Stimulated activated effector memory CD8-positive, alpha-beta T cell treated with anti-CD3 and anti-CD28 coated beads, Interleukin-12 subunit alpha, Interleukin-12 subunit beta, amount 100 ng/mL, for 72 hours (primary cell): ENCODE results near the gene MEIS1.

Experiments used
- ATAC-seq: fragments of 150-1000 bp; cut with Tn5 transposase; 2 replicates; pipeline ENCODE4 v1.10.0; 2021
- DNase-seq, 2 donors: peaks; one replicate each; pipeline ENCODE4 v3.0.0; 2021 to 2022; ENCODE audit warnings: low spot score in 2 of 2
- H3K27ac Mint-ChIP-seq: one replicate; pipeline ENCODE4 v1.8.0; 2022; ENCODE audit warnings: mild to moderate bottlenecking, mixed read lengths
- H3K36me3 Mint-ChIP-seq: one replicate; pipeline ENCODE4 v1.8.0; 2022; ENCODE audit warnings: mild to moderate bottlenecking, mixed read lengths
- H3K4me1 Mint-ChIP-seq: one replicate; pipeline ENCODE4 v1.8.0; 2022; ENCODE audit warnings: mixed read lengths
- H3K4me3 Mint-ChIP-seq: one replicate; pipeline ENCODE4 v1.8.0; 2022; ENCODE audit warnings: mild to moderate bottlenecking, mixed read lengths
- H3K9me3 Mint-ChIP-seq: one replicate; pipeline ENCODE4 v1.8.0; 2022; ENCODE audit warnings: mixed read lengths

MEIS1 gene

GRCh38 chr2:66541646-66542045 is 106.7 kb downstream of the MEIS1 start:
- Mint-ChIP-seq H3K36me3 (no peaks in the 10 kb centered on the region), H3K4me1 (no peaks in the 10 kb centered on the region), H3K9me3 (peaks cover 7% of the 10 kb centered on the region), H3K4me3 (no peak overlapping the region), H3K27ac (no peak overlapping the region)
- DNase-seq (no peak), ATAC-seq (no peak)

GRCh38 chr2:66543257-66543767 is 108.4 kb downstream of the MEIS1 start:
- Mint-ChIP-seq H3K36me3 (no peaks in the 10 kb centered on the region), H3K27ac (no peak overlapping the region), H3K4me3 (no peak overlapping the region), H3K4me1 (no peaks in the 10 kb centered on the region), H3K9me3 (peaks cover 9% of the 10 kb centered on the region)
- no peak for ATAC-seq
- DNase-seq: no peak

GRCh38 chr2:66544258-66544657 is 109.3 kb downstream of the MEIS1 start:
- Mint-ChIP-seq H3K4me3 (no peak overlapping the region), H3K4me1 (no peaks in the 10 kb centered on the region), H3K27ac (no peak overlapping the region), H3K36me3 (no peaks in the 10 kb centered on the region), H3K9me3 (peaks cover 9% of the 10 kb centered on the region)
- DNase-seq: no peak
- no peak for ATAC-seq

GRCh38 chr2:66545258-66545657 is 110.3 kb downstream of the MEIS1 start:
- peaks cover 9% of the 10 kb centered on the region for H3K9me3 Mint-ChIP-seq
- H3K36me3 Mint-ChIP-seq: no peaks in the 10 kb centered on the region
- no peaks in the 10 kb centered on the region for H3K4me1 Mint-ChIP-seq
- no peak overlapping the region for H3K4me3 Mint-ChIP-seq
- no peak overlapping the region for H3K27ac Mint-ChIP-seq
- ATAC-seq (no peak), DNase-seq (no peak)

GRCh38 chr2:66547118-66547517 is 112.2 kb downstream of the MEIS1 start:
- no peak for ATAC-seq
- H3K4me3 Mint-ChIP-seq: no peak overlapping the region
- H3K27ac Mint-ChIP-seq: no peak overlapping the region
- DNase-seq: no peak
- no peaks in the 10 kb centered on the region for H3K36me3 Mint-ChIP-seq
- peaks cover 9% of the 10 kb centered on the region for H3K9me3 Mint-ChIP-seq
- no peaks in the 10 kb centered on the region for H3K4me1 Mint-ChIP-seq

GRCh38 chr2:66547887-66548286 is 113.0 kb downstream of the MEIS1 start:
- DNase-seq: no peak
- Mint-ChIP-seq H3K4me1 (no peaks in the 10 kb centered on the region), H3K9me3 (peaks cover 8% of the 10 kb centered on the region), H3K36me3 (no peaks in the 10 kb centered on the region), H3K27ac (no peak overlapping the region), H3K4me3 (no peak overlapping the region)
- no peak for ATAC-seq

- Mint-ChIP-seq H3K36me3 (no peaks in the 10 kb centered on the region), H3K27ac (no peak overlapping the region), H3K4me3 (no peak overlapping the region), H3K4me1 (no peaks in the 10 kb centered on the region), H3K9me3 (peaks cover 6% of the 10 kb centered on the region)
- no peak for DNase-seq
- ATAC-seq: no peak
These were observed 113.5 kb downstream of the MEIS1 start for GRCh38 chr2:66548422-66548821.

GRCh38 chr2:66550826-66551225 is 115.9 kb downstream of the MEIS1 start:
- no peak overlapping the region for H3K27ac Mint-ChIP-seq
- no peak for ATAC-seq
- no peak overlapping the region for H3K4me3 Mint-ChIP-seq
- no peaks in the 10 kb centered on the region for H3K4me1 Mint-ChIP-seq
- peaks cover 4% of the 10 kb centered on the region for H3K9me3 Mint-ChIP-seq
- no peaks in the 10 kb centered on the region for H3K36me3 Mint-ChIP-seq
- DNase-seq: no peak

GRCh38 chr2:66553370-66553769 is 118.4 kb downstream of the MEIS1 start:
- H3K9me3 Mint-ChIP-seq: peaks cover 6% of the 10 kb centered on the region
- ATAC-seq: no peak
- no peak overlapping the region for H3K4me3 Mint-ChIP-seq
- H3K4me1 Mint-ChIP-seq: no peaks in the 10 kb centered on the region
- H3K27ac Mint-ChIP-seq: no peak overlapping the region
- no peak for DNase-seq
- no peaks in the 10 kb centered on the region for H3K36me3 Mint-ChIP-seq

GRCh38 chr2:66555091-66555490 is 120.2 kb downstream of the MEIS1 start:
- peaks cover 6% of the 10 kb centered on the region for H3K9me3 Mint-ChIP-seq
- no peak for ATAC-seq
- no peak for DNase-seq
- H3K27ac Mint-ChIP-seq: no peak overlapping the region
- no peaks in the 10 kb centered on the region for H3K36me3 Mint-ChIP-seq
- H3K4me3 Mint-ChIP-seq: no peak overlapping the region
- no peaks in the 10 kb centered on the region for H3K4me1 Mint-ChIP-seq

- no peak for ATAC-seq
These were observed 120.8 kb downstream of the MEIS1 start for GRCh38 chr2:66555501-66556324.

GRCh38 chr2:66559672-66560071 is 124.7 kb downstream of the MEIS1 start:
- ATAC-seq: no peak
- no peak for DNase-seq
- no peak overlapping the region for H3K27ac Mint-ChIP-seq
- H3K9me3 Mint-ChIP-seq: peaks cover 6% of the 10 kb centered on the region
- H3K36me3 Mint-ChIP-seq: no peaks in the 10 kb centered on the region
- no peak overlapping the region for H3K4me3 Mint-ChIP-seq
- H3K4me1 Mint-ChIP-seq: no peaks in the 10 kb centered on the region

More at GRCh38 chr2:66555501-66556324, 120.8 kb downstream of the MEIS1 start:
- Mint-ChIP-seq H3K36me3 (no peaks in the 10 kb centered on the region), H3K4me3 (no peak overlapping the region), H3K27ac (no peak overlapping the region), H3K4me1 (no peaks in the 10 kb centered on the region), H3K9me3 (peaks cover 6% of the 10 kb centered on the region)
- DNase-seq: no peak

- no peak overlapping the region for H3K4me3 Mint-ChIP-seq
- H3K9me3 Mint-ChIP-seq: peaks cover 6% of the 10 kb centered on the region
- no peak for DNase-seq
- H3K27ac Mint-ChIP-seq: no peak overlapping the region
- H3K4me1 Mint-ChIP-seq: no peaks in the 10 kb centered on the region
- no peak for ATAC-seq
- H3K36me3 Mint-ChIP-seq: no peaks in the 10 kb centered on the region
These were observed 125.8 kb downstream of the MEIS1 start for GRCh38 chr2:66560683-66561082.

GRCh38 chr2:66561645-66562303 is 126.8 kb downstream of the MEIS1 start:
- ATAC-seq: no peak
- peaks cover 2% of the 10 kb centered on the region for H3K9me3 Mint-ChIP-seq
- no peak overlapping the region for H3K27ac Mint-ChIP-seq
- no peaks in the 10 kb centered on the region for H3K36me3 Mint-ChIP-seq
- DNase-seq: no peak
- no peak overlapping the region for H3K4me3 Mint-ChIP-seq
- no peaks in the 10 kb centered on the region for H3K4me1 Mint-ChIP-seq

GRCh38 chr2:66562304-66562685 is 127.4 kb downstream of the MEIS1 start:
- peaks cover 1% of the 10 kb centered on the region for H3K9me3 Mint-ChIP-seq
- no peak overlapping the region for H3K4me3 Mint-ChIP-seq
- H3K36me3 Mint-ChIP-seq: no peaks in the 10 kb centered on the region
- DNase-seq (no peak), ATAC-seq (no peak)
- H3K4me1 Mint-ChIP-seq: no peaks in the 10 kb centered on the region
- H3K27ac Mint-ChIP-seq: no peak overlapping the region

GRCh38 chr2:66563473-66563872 is 128.5 kb downstream of the MEIS1 start:
- H3K36me3 Mint-ChIP-seq: no peaks in the 10 kb centered on the region
- ATAC-seq (no peak), DNase-seq (no peak)
- no peak overlapping the region for H3K27ac Mint-ChIP-seq
- H3K4me3 Mint-ChIP-seq: no peak overlapping the region
- H3K9me3 Mint-ChIP-seq: no peaks in the 10 kb centered on the region
- no peaks in the 10 kb centered on the region for H3K4me1 Mint-ChIP-seq
